ENCODE results near the gene IGFBP1. TPM values are rescaled to one million over a fixed set of nuclear protein-coding genes. Genes with fewer than 3 reads are reported as not detected.
"Not testable (repeated sequence)": the region's sequence is repeated elsewhere in the genome, so short reads cannot be mapped to it uniquely, and the experiment has no call there.

IGFBP1 gene
- total and polyA plus RNA-seq, 2 of the 13 experiments (the other 11 are each of a cell fraction or from before 2014, with no cell fraction given), result 5.4 to 885 TPM

GRCh38 chr7:45939574-45939973 is 51.3 kb downstream of the IGFBP1 start (continued):
- TF ChIP-seq HINFP (CRISPR knock-in tag; IDR thresholded peaks at IDR 0.05; ENCODE audit: low read depth), result no peak
- no peak for TF ChIP-seq NR2F2 (IDR thresholded peaks at IDR 0.05; ENCODE audit: borderline replicate concordance, low read depth)
- no peak for TF ChIP-seq CCDC6 (CRISPR knock-in tag; IDR thresholded peaks at IDR 0.05)
- TF ChIP-seq GABPB1 (CRISPR knock-in tag; IDR thresholded peaks at IDR 0.05), result no peak

GRCh38 chr7:45940237-45940781 is 52.0 kb downstream of the IGFBP1 start:
- H3K36me3 ChIP-seq (replicated peaks in 1 of 2; ENCODE audit: control insufficient read depth in 1 of 2, insufficient read depth in 2 of 2, low read length in 2 of 2); H3K27me3 ChIP-seq (ENCODE audit: control insufficient read depth in 1 of 2, insufficient read depth in 2 of 2, low read length in 2 of 2); FAIRE-seq; H2AFZ ChIP-seq (ENCODE audit: low read length); POLR2A ChIA-PET; DNase-seq (ENCODE audit: low spot score); H3K27ac ChIP-seq (ENCODE audit: extremely low read length, insufficient read depth, low read length); H4K20me1 ChIP-seq (ENCODE audit: insufficient read depth, low read length); H3K4me2 ChIP-seq (ENCODE audit: low read depth, low read length); intact Hi-C loops (cut with micrococcal nuclease; ENCODE audit: unreplicated experiment); BruUV-seq (replicated peaks); H3K9ac ChIP-seq (ENCODE audit: insufficient read depth, low read depth, low read length); ATAC-seq; H3K79me2 ChIP-seq (ENCODE audit: insufficient read depth, low read length); CTCF ChIA-PET (ENCODE audit: low intra/inter-chr PET ratio, low total read pairs); H3K4me3 ChIP-seq (replicated peaks in 1 of 3; ENCODE audit: insufficient read depth in 1 of 3, low read depth in 2 of 3, low read length in 3 of 3); H3K9me3 ChIP-seq (ENCODE audit: low read length): not testable (repeated sequence)
- 75% methylated on average over 10 of the region's 14 CpGs for WGBS (ENCODE audit: low lambda C conversion rate)
- TF ChIP-seq MAFF (IDR thresholded peaks at IDR 0.05; ENCODE audit: low read depth, low read length), result 0 out of 2 replicates have a peak, but pooled peaks have one; percentile 6
- TF ChIP-seq NFYB (CRISPR knock-in tag; IDR thresholded peaks at IDR 0.05), result peak; percentile 33; the same call in 1 of the 2 replicates
- H3K4me1 ChIP-seq (ENCODE audit: insufficient read depth, low read length), result peaks cover 21% of the 10 kb centered on the region; the same call in 1 of the 2 replicates
- in situ Hi-C loops (cut with HindIII; ENCODE audit: extremely low pct_ligation_motif_present, low pct_unique_long_range_greater_than_20kb), result loop anchor here (25.0 kb wide), 1 partner anchor 172 kb away; no protein-coding TSS in a partner anchor

Measured in HepG2 (cell line).